GM23338 (cell line): ENCODE measurements around the gene SLC26A6. TPM values are rescaled to one million over a fixed set of nuclear protein-coding genes. Genes with fewer than 3 reads are reported as not detected.

Experiments
- ATAC-seq: fragments of 200-7000 bp; cut with Tn5 transposase; 3 replicates; pipeline ENCODE4 v1.9.1; 2020
- DNase-seq: peaks from one replicate; pipeline ENCODE4 v3.0.0-alpha.2; 2015; ENCODE audit warnings: low spot score
- H2AFZ ChIP-seq: fragments of 200-600 bp; sonication (generic); 2 replicates; pipeline ENCODE4 v1.8.0; 2016; ENCODE audit warnings: antibody characterized with exemption, mild to moderate bottlenecking, moderate library complexity
- H3F3A ChIP-seq: fragments of 200-600 bp; sonication (generic); replicated peaks from 2 replicates; pipeline ENCODE4 v1.8.0; 2017; ENCODE audit warnings: antibody characterized with exemption, mixed run types, low read depth
- H3K27ac ChIP-seq: fragments of 200-600 bp; sonication (generic); 2 replicates; pipeline ENCODE4 v1.6.1; 2016; ENCODE audit warnings: low read depth
- H3K27me3 ChIP-seq: fragments of 200-600 bp; sonication (generic); 2 replicates; pipeline ENCODE4 v1.8.0; 2016; ENCODE audit warnings: mild to moderate bottlenecking, mixed run types, moderate library complexity; ENCODE audit not compliant: insufficient read depth
- H3K36me3 ChIP-seq: fragments of 200-600 bp; sonication (generic); 2 replicates; pipeline ENCODE4 v1.8.0; 2016; ENCODE audit warnings: mild to moderate bottlenecking; ENCODE audit not compliant: insufficient read depth
- H3K4me1 ChIP-seq: fragments of 200-600 bp; sonication (generic); 2 replicates; pipeline ENCODE4 v1.8.0; 2016; ENCODE audit warnings: mild to moderate bottlenecking, moderate library complexity; ENCODE audit not compliant: insufficient read depth
- H3K4me2 ChIP-seq: fragments of 200-600 bp; sonication (generic); 2 replicates; pipeline ENCODE4 v1.7.1; 2017; ENCODE audit warnings: mixed run types
- H3K4me3 ChIP-seq: fragments of 200-600 bp; sonication (generic); 2 replicates; pipeline ENCODE4 v1.6.1; 2016; ENCODE audit warnings: mixed run types
- H3K79me2 ChIP-seq: fragments of 200-600 bp; sonication (generic); replicated peaks from 2 replicates; pipeline ENCODE4 v1.8.0; 2017; ENCODE audit warnings: mild to moderate bottlenecking; ENCODE audit not compliant: insufficient read depth
- H3K9me2 ChIP-seq: fragments of 200-600 bp; sonication (generic); 2 replicates; pipeline ENCODE4 v1.8.0; 2017; ENCODE audit not compliant: insufficient read depth
- H4K20me1 ChIP-seq: fragments of 200-600 bp; sonication (generic); replicated peaks from 2 replicates; pipeline ENCODE4 v1.8.0; 2017; ENCODE audit warnings: mild to moderate bottlenecking; ENCODE audit not compliant: insufficient read depth
- H3K27ac Mint-ChIP-seq: 2 replicates; pipeline ENCODE4 v1.8.0; 2020; ENCODE audit warnings: inconsistent platforms, mild to moderate bottlenecking, moderate library complexity, mixed read lengths
- H3K27me3 Mint-ChIP-seq: 3 replicates; pipeline ENCODE4 v1.8.0; 2022; ENCODE audit warnings: low read depth, mild to moderate bottlenecking, moderate library complexity, mixed read lengths, inconsistent platforms; ENCODE audit not compliant: insufficient read depth, poor library complexity
- H3K36me3 Mint-ChIP-seq: 3 replicates; pipeline ENCODE4 v1.8.0; 2021; ENCODE audit warnings: low read depth, mild to moderate bottlenecking, inconsistent platforms, moderate library complexity, mixed read lengths
- H3K4me1 Mint-ChIP-seq: 3 replicates; pipeline ENCODE4 v1.8.0; 2020; ENCODE audit warnings: mild to moderate bottlenecking, inconsistent platforms, mixed read lengths
- H3K4me3 Mint-ChIP-seq: 3 replicates; pipeline ENCODE4 v1.8.0; 2021; ENCODE audit warnings: moderate library complexity, mild to moderate bottlenecking, inconsistent platforms, mixed read lengths
- H3K9me3 Mint-ChIP-seq: 3 replicates; pipeline ENCODE4 v1.8.0; 2020; ENCODE audit warnings: moderate library complexity, mild to moderate bottlenecking, inconsistent platforms, mixed read lengths
- CREB1 ChIP-seq: fragments of 250-450 bp; sonication (Bioruptor Pico); IDR thresholded peaks from 2 replicates; pipeline ENCODE4 v1.5.0; 2020; ENCODE audit warnings: low read depth, mild to moderate bottlenecking, moderate library complexity
- EZH2 ChIP-seq: fragments of 200-600 bp; sonication (generic); IDR thresholded peaks from one replicate; pipeline ENCODE4 v1.8.0; 2017; ENCODE audit warnings: antibody characterized with exemption, mild to moderate bottlenecking, low read depth; ENCODE audit not compliant: unreplicated experiment
- EZH2phosphoT487 ChIP-seq: fragments of 200-600 bp; sonication (generic); IDR thresholded peaks from one replicate; pipeline ENCODE4 v1.8.1; 2018; ENCODE audit warnings: antibody characterized with exemption; ENCODE audit not compliant: unreplicated experiment
- JUNB ChIP-seq: IDR thresholded peaks from one replicate; pipeline ENCODE4 v1.6.1; 2016; ENCODE audit warnings: antibody characterized with exemption; ENCODE audit not compliant: unreplicated experiment
- NANOG ChIP-seq: IDR thresholded peaks from 2 replicates; pipeline ENCODE4 v1.6.1; 2016; ENCODE audit warnings: antibody characterized with exemption, borderline replicate concordance
- POLR2AphosphoS5 ChIP-seq: IDR thresholded peaks from 2 replicates; pipeline ENCODE4 v1.6.1; 2016; ENCODE audit warnings: antibody characterized with exemption, low read depth
- STAT1 ChIP-seq: IDR thresholded peaks from one replicate; pipeline ENCODE4 v1.6.1; 2016; ENCODE audit warnings: antibody characterized with exemption; ENCODE audit not compliant: unreplicated experiment
- ZNF114 ChIP-seq: fragments of 250-450 bp; sonication (Bioruptor Pico); IDR thresholded peaks from 2 replicates; pipeline ENCODE4 v1.5.0; 2020; ENCODE audit warnings: mild to moderate bottlenecking, moderate library complexity
- ZNF331 ChIP-seq: fragments of 250-450 bp; sonication (Bioruptor Pico); IDR thresholded peaks from 2 replicates; pipeline ENCODE4 v1.5.0; 2020; ENCODE audit warnings: low read depth, mild to moderate bottlenecking, moderate library complexity
- polyA plus RNA-seq: library from polyadenylated mRNA; unstranded; fragments of >200 nt; fragmentation: Nextera tagmentation; extraction: Ambion mirVana; gene quantifications from 2 replicates; pipeline ENCODE4 v1.2.1, GENCODE V29; 2016
- total RNA-seq: library from RNA; depleted of rRNA; stranded (reverse); fragments of >200 nt; shearing (Covaris generic); gene quantifications from 2 replicates; pipeline ENCODE4 v1.2.3, GENCODE V29; 2014
- TF ChIP-seq, protein P1 (sequence below): fragments of 250-450 bp; sonication (Bioruptor Pico); IDR thresholded peaks from 2 replicates; pipeline ENCODE4 v1.5.0; 2020; ENCODE audit warnings: mild to moderate bottlenecking, moderate library complexity
- TF ChIP-seq, protein P2 (sequence below): IDR thresholded peaks from 2 replicates; pipeline ENCODE4 v1.6.1; 2016; ENCODE audit warnings: antibody characterized with exemption
- TF ChIP-seq, protein P3 (sequence below): IDR thresholded peaks from one replicate; pipeline ENCODE4 v1.6.1; 2018; ENCODE audit warnings: antibody characterized with exemption; ENCODE audit not compliant: unreplicated experiment

Gene SLC26A6
- total and polyA plus RNA-seq, 2 experiments from 2014 or later, result 34.3 to 96.4 TPM

DNA sequence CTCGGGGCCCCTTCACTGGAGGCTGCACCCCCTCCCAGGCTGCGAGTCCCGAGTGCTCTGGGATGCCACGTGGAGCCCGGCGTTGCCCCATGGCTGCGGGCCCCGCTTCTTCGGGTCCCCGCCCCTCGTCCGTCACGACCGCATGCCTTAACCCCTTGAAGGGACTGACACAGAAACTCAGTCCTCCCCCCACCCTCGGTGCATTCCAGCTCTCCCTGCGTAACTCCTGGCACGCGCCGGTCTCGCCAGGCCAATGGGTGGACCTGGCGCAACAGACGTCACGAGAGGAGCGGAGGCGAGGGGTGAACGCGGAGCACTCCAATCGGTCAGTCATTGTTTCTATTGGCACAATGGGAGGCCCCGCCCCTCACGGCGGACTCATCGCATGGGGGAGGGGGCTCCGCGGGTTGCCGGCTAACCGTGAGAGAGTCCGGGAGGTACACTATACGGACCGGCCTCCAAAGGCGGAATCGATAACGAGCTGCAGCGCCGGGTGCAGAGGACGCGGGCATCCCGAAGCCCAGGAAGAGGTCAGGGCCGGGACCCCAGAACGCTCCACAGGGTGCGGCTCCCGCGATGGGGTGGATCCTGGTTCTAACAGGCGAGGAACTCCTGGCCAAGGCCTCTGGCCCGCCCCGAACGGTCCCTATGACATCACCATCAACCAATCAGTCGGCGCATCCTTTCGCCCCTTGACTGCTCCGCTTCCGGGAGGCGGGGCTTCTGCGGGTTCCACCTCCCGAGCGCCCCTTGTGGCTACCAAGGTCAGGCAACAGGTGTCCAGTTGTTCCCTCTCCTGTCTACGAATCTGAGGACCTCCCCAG, 28.4 kb upstream of the SLC26A6 start (continued):
- TF ChIP-seq, protein P1, sequence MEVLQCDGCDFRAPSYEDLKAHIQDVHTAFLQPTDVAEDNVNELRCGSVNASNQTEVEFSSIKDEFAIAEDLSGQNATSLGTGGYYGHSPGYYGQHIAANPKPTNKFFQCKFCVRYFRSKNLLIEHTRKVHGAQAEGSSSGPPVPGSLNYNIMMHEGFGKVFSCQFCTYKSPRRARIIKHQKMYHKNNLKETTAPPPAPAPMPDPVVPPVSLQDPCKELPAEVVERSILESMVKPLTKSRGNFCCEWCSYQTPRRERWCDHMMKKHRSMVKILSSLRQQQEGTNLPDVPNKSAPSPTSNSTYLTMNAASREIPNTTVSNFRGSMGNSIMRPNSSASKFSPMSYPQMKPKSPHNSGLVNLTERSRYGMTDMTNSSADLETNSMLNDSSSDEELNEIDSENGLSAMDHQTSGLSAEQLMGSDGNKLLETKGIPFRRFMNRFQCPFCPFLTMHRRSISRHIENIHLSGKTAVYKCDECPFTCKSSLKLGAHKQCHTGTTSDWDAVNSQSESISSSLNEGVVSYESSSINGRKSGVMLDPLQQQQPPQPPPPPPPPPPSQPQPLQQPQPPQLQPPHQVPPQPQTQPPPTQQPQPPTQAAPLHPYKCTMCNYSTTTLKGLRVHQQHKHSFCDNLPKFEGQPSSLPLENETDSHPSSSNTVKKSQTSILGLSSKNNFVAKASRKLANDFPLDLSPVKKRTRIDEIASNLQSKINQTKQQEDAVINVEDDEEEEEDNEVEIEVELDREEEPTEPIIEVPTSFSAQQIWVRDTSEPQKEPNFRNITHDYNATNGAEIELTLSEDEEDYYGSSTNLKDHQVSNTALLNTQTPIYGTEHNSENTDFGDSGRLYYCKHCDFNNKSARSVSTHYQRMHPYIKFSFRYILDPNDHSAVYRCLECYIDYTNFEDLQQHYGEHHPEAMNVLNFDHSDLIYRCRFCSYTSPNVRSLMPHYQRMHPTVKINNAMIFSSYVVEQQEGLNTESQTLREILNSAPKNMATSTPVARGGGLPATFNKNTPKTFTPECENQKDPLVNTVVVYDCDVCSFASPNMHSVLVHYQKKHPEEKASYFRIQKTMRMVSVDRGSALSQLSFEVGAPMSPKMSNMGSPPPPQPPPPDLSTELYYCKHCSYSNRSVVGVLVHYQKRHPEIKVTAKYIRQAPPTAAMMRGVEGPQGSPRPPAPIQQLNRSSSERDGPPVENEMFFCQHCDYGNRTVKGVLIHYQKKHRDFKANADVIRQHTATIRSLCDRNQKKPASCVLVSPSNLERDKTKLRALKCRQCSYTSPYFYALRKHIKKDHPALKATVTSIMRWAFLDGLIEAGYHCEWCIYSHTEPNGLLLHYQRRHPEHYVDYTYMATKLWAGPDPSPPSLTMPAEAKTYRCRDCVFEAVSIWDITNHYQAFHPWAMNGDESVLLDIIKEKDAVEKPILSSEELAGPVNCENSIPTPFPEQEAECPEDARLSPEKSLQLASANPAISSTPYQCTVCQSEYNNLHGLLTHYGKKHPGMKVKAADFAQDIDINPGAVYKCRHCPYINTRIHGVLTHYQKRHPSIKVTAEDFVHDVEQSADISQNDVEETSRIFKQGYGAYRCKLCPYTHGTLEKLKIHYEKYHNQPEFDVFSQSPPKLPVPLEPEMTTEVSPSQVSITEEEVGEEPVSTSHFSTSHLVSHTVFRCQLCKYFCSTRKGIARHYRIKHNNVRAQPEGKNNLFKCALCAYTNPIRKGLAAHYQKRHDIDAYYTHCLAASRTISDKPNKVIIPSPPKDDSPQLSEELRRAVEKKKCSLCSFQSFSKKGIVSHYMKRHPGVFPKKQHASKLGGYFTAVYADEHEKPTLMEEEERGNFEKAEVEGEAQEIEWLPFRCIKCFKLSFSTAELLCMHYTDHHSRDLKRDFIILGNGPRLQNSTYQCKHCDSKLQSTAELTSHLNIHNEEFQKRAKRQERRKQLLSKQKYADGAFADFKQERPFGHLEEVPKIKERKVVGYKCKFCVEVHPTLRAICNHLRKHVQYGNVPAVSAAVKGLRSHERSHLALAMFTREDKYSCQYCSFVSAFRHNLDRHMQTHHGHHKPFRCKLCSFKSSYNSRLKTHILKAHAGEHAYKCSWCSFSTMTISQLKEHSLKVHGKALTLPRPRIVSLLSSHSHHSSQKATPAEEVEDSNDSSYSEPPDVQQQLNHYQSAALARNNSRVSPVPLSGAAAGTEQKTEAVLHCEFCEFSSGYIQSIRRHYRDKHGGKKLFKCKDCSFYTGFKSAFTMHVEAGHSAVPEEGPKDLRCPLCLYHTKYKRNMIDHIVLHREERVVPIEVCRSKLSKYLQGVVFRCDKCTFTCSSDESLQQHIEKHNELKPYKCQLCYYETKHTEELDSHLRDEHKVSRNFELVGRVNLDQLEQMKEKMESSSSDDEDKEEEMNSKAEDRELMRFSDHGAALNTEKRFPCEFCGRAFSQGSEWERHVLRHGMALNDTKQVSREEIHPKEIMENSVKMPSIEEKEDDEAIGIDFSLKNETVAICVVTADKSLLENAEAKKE (CRISPR knock-in tag), result no peak

DNA sequence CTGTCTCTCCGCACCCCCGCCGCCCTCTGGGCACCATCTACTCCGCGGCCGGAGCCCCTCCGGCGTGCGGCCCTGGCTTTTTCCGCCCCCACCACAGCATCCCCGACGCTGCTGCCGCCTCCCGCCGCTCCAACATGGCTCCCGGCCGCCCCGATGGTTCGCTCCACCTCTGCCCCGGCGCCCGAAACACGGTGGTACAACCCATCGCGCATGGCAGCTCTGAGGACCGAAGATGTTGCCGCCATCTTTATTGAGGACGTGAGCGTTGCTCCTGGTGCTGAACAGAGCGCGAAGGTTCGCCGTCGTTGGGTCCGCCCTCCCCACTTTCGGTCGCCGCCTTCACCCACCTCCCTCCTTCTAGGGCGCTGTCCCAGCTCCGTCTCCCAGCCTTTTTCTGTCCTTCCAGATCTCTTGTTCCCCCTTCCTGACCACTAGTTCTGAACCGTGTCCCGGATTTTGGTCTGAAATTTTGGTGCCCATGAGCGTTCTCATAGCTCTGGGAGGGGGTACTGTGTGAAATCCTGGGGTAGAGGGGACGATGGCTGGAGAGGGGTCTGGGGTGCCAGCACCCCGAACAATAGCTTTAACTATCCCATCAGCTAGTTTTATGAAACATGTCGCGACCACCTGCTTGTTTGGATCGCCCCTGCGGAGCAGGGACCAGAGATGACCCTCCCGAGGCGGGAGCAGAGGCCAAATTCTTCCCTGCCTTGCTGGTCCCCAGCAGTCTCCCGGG, 27.7 kb upstream of the SLC26A6 start, which contains the start of gene CELSR3:
Gene CELSR3, minus strand, starts transcription at position 134 of the 736 bp plus-strand sequence. CDS start 252 bp downstream, outside the sequence.
- Histone ChIP-seq H4K20me1 (peaks cover 9% of the 10 kb centered on the region), H3K36me3 (no peaks in the 10 kb centered on the region), H3K4me2 (peak within 1 kb of the TSS; percentile 95), H3K4me3 (peak within 1 kb of the TSS; percentile 73), H3K27me3 (no peaks in the 10 kb centered on the region), H3F3A (peaks cover 29% of the 10 kb centered on the region), H2AFZ (no peak within 1 kb of the TSS), H3K9me2 (no peaks in the 10 kb centered on the region), H3K27ac (peak within 1 kb of the TSS; percentile 100), H3K4me1 (no peaks in the 10 kb centered on the region; the same call in 1 of the 2 replicates), H3K79me2 (no peaks in the 10 kb centered on the region)
- Mint-ChIP-seq H3K27ac (peak within 1 kb of the TSS; percentile 100), H3K4me1 (peaks cover 15% of the 10 kb centered on the region), H3K27me3 (peaks cover 25% of the 10 kb centered on the region), H3K9me3 (peaks cover 4% of the 10 kb centered on the region; the same call in 2 of the 3 replicates), H3K36me3 (peaks cover 45% of the 10 kb centered on the region), H3K4me3 (peak within 1 kb of the TSS; percentile 92)
- peak; percentile 43 for ATAC-seq
- peak; percentile 95 for DNase-seq
- TF ChIP-seq EZH2phosphoT487, result no peak
- no peak for TF ChIP-seq NANOG
- no peak for TF ChIP-seq ZNF114 (CRISPR knock-in tag)
- TF ChIP-seq STAT1, result no peak
- no peak for TF ChIP-seq JUNB
- TF ChIP-seq POLR2AphosphoS5, result peak; percentile 72
- TF ChIP-seq CREB1 (CRISPR knock-in tag), result no peak
- TF ChIP-seq, protein P2, sequence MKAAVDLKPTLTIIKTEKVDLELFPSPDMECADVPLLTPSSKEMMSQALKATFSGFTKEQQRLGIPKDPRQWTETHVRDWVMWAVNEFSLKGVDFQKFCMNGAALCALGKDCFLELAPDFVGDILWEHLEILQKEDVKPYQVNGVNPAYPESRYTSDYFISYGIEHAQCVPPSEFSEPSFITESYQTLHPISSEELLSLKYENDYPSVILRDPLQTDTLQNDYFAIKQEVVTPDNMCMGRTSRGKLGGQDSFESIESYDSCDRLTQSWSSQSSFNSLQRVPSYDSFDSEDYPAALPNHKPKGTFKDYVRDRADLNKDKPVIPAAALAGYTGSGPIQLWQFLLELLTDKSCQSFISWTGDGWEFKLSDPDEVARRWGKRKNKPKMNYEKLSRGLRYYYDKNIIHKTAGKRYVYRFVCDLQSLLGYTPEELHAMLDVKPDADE, result peak; percentile 14; the same call in 1 of the 2 replicates
- no peak for TF ChIP-seq EZH2
- no peak for TF ChIP-seq ZNF331 (CRISPR knock-in tag)
- TF ChIP-seq, protein P3, sequence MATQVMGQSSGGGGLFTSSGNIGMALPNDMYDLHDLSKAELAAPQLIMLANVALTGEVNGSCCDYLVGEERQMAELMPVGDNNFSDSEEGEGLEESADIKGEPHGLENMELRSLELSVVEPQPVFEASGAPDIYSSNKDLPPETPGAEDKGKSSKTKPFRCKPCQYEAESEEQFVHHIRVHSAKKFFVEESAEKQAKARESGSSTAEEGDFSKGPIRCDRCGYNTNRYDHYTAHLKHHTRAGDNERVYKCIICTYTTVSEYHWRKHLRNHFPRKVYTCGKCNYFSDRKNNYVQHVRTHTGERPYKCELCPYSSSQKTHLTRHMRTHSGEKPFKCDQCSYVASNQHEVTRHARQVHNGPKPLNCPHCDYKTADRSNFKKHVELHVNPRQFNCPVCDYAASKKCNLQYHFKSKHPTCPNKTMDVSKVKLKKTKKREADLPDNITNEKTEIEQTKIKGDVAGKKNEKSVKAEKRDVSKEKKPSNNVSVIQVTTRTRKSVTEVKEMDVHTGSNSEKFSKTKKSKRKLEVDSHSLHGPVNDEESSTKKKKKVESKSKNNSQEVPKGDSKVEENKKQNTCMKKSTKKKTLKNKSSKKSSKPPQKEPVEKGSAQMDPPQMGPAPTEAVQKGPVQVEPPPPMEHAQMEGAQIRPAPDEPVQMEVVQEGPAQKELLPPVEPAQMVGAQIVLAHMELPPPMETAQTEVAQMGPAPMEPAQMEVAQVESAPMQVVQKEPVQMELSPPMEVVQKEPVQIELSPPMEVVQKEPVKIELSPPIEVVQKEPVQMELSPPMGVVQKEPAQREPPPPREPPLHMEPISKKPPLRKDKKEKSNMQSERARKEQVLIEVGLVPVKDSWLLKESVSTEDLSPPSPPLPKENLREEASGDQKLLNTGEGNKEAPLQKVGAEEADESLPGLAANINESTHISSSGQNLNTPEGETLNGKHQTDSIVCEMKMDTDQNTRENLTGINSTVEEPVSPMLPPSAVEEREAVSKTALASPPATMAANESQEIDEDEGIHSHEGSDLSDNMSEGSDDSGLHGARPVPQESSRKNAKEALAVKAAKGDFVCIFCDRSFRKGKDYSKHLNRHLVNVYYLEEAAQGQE, result peak; percentile 58
